Measurements from ENCODE around the gene TENM3.

DNA sequence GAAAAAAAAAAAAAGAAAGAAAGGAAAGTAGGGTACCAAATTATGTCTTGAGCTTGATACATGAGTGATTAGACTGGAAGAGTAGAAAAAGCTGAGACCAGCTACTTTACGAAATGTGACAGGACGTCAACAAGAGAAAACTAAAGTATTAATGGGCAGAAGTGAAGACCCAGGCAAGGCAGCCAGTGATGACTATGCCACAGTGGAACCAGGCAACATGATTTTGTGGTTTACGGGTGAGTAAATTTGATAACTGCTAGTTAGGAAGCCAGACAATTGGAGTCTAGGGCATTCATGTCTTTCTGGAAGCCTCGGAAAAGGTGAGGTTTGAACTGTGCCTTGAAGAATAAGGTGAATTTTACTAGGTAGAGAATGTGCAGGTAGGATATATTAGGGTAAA is 326.4 kb downstream of the TENM3 start:
- TF ChIP-seq, protein P1, sequence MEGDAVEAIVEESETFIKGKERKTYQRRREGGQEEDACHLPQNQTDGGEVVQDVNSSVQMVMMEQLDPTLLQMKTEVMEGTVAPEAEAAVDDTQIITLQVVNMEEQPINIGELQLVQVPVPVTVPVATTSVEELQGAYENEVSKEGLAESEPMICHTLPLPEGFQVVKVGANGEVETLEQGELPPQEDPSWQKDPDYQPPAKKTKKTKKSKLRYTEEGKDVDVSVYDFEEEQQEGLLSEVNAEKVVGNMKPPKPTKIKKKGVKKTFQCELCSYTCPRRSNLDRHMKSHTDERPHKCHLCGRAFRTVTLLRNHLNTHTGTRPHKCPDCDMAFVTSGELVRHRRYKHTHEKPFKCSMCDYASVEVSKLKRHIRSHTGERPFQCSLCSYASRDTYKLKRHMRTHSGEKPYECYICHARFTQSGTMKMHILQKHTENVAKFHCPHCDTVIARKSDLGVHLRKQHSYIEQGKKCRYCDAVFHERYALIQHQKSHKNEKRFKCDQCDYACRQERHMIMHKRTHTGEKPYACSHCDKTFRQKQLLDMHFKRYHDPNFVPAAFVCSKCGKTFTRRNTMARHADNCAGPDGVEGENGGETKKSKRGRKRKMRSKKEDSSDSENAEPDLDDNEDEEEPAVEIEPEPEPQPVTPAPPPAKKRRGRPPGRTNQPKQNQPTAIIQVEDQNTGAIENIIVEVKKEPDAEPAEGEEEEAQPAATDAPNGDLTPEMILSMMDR (IDR thresholded peaks at IDR 0.05): no peak
- no peak for TF ChIP-seq POLR2A (IDR thresholded peaks at IDR 0.05)

All from testis (tissue), 2 donors.